H1 (cell line): Measurements from ENCODE around the gene IFT27. TPM values are rescaled to one million over a fixed set of nuclear protein-coding genes. Genes with fewer than 3 reads are reported as not detected.

ENCODE experiments used
- CTBP2 ChIP-seq: IDR thresholded peaks from 2 replicates; pipeline ENCODE4 v1.7.0; 2011; ENCODE audit warnings: borderline replicate concordance, mild to moderate bottlenecking, moderate library complexity, mixed read lengths, low read length; ENCODE audit not compliant: insufficient read depth, insufficient read length
- EZH2 ChIP-seq: fragments of 200-600 bp; sonication (generic); IDR thresholded peaks from 2 replicates; pipeline ENCODE4 v1.7.1; 2012; ENCODE audit warnings: low read depth, mild to moderate bottlenecking, moderate library complexity, low read length, inconsistent platforms; ENCODE audit not compliant: severe bottlenecking
- GABPA ChIP-seq: IDR thresholded peaks from 2 replicates; pipeline ENCODE4 v1.6.1; 2011; ENCODE audit warnings: mild to moderate bottlenecking, low read length, moderate library complexity, borderline replicate concordance; ENCODE audit not compliant: insufficient read depth
- POLR2A ChIP-seq, 2 experiments: IDR thresholded peaks; 1 replicate in 1 of 2; 2 replicates in 1 of 2; pipeline ENCODE4 v1.6.1; 2011; ENCODE audit warnings: low read depth in 2 of 2, low read length in 2 of 2, mild to moderate bottlenecking in 2 of 2; ENCODE audit errors: control extremely low read depth in 1 of 2
- POLR2AphosphoS5 ChIP-seq: IDR thresholded peaks from 2 replicates; pipeline ENCODE4 v1.6.1; 2011; ENCODE audit warnings: low read depth, low read length
- RAD21 ChIP-seq, 2 experiments: IDR thresholded peaks in 1 of 2; conservative IDR thresholded peaks in 1 of 2; 2 replicates each; pipeline ENCODE4 v1.6.1; 2011; ENCODE audit warnings: low read depth in 2 of 2, low read length in 2 of 2, improper control_type of control experiment in 1 of 2, inconsistent platforms in 1 of 2, mild to moderate bottlenecking in 1 of 2, moderate library complexity in 1 of 2
- SIX5 ChIP-seq: IDR thresholded peaks from 2 replicates; pipeline ENCODE4 v1.6.1; 2011; ENCODE audit warnings: mild to moderate bottlenecking, low read depth, low read length
- ZNF274 ChIP-seq: IDR thresholded peaks from 2 replicates; pipeline ENCODE4 v1.7.0; 2012; ENCODE audit warnings: low read length, borderline replicate concordance; ENCODE audit errors: extremely low read depth
- polyA plus RNA-seq, 7 experiments: library from polyadenylated mRNA; depleted of rRNA in 3 of 7; stranded (reverse) in 5 of 7; unstranded in 2 of 7; fragments of >200 nt in 5 of 7; fragments of 200-250 nt in 2 of 7; gene quantifications; 1 replicate in 5 of 7; 2 replicates in 1 of 7; 4 replicates in 1 of 7; pipeline versions ENCODE4 v1.2.1 to v1.2.3, GENCODE V29; 2011 to 2013; ENCODE audit warnings: missing spikeins in 2 of 7, mixed read lengths in 2 of 7
- total RNA-seq: library from RNA; stranded (reverse); fragmentation: NEBNext Ultra II Directional; extraction: Animal tissue kit (Norgen Biotek cat#: 25700); gene quantifications from 2 replicates; pipeline ENCODE4 v1.2.1, GENCODE V29; 2021
- TF ChIP-seq, protein P1 (sequence below): fragments of 300-600 bp; sonication (generic); IDR thresholded peaks from 2 replicates; pipeline ENCODE4 v1.7.1; 2012; ENCODE audit warnings: low read length, moderate library complexity, mild to moderate bottlenecking, inconsistent platforms; ENCODE audit not compliant: insufficient replicate concordance

IFT27 gene
- total and polyA plus RNA-seq, 2 of the 8 experiments (the other 6 are each of a cell fraction or from before 2014, with no cell fraction given) = 36.4 to 46.2 TPM

DNA sequence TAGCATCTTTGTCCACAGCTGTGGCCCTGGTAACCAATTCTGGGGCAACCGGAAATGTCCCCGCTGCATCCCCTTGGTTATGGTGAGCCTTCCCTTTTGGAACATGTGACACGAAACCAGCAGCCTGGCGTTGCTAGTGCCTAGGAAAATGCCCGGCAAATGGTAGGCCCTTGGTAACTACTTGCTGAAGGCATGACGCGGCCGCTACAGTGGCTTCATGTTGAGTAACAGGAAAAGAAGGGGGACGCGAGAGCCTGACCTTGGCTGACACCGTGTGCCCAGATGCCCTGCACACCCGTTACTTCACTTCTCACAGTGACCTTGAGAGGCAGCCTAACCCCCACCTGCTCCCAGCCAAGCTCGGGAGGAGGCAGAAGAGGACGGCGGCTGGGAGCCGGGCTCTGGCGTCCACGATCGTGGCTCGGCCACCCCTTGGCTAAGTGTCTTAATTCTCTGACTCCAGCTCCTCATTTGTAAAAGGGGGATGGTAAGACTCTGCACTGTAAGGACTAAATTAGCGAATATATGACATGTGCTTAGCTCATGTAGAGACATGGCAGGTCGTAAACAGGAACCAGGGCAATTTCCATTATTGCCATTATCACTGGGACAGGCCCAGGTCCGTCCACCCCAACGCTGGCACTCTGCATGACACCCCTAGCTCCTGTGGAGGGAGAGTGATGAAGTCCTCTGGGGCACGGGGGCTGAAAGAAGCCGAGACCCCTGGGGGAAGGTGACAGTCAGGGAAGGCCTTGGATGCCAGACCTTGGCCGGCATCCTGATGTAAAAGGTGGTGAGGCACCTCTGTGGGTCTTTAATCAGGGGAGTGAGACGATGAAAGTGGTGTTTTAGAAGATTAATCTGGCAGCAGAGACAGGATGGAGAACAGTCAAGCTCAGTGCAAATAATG is 18.9 kb downstream of the IFT27 start (continued):
- TF ChIP-seq, protein P1, sequence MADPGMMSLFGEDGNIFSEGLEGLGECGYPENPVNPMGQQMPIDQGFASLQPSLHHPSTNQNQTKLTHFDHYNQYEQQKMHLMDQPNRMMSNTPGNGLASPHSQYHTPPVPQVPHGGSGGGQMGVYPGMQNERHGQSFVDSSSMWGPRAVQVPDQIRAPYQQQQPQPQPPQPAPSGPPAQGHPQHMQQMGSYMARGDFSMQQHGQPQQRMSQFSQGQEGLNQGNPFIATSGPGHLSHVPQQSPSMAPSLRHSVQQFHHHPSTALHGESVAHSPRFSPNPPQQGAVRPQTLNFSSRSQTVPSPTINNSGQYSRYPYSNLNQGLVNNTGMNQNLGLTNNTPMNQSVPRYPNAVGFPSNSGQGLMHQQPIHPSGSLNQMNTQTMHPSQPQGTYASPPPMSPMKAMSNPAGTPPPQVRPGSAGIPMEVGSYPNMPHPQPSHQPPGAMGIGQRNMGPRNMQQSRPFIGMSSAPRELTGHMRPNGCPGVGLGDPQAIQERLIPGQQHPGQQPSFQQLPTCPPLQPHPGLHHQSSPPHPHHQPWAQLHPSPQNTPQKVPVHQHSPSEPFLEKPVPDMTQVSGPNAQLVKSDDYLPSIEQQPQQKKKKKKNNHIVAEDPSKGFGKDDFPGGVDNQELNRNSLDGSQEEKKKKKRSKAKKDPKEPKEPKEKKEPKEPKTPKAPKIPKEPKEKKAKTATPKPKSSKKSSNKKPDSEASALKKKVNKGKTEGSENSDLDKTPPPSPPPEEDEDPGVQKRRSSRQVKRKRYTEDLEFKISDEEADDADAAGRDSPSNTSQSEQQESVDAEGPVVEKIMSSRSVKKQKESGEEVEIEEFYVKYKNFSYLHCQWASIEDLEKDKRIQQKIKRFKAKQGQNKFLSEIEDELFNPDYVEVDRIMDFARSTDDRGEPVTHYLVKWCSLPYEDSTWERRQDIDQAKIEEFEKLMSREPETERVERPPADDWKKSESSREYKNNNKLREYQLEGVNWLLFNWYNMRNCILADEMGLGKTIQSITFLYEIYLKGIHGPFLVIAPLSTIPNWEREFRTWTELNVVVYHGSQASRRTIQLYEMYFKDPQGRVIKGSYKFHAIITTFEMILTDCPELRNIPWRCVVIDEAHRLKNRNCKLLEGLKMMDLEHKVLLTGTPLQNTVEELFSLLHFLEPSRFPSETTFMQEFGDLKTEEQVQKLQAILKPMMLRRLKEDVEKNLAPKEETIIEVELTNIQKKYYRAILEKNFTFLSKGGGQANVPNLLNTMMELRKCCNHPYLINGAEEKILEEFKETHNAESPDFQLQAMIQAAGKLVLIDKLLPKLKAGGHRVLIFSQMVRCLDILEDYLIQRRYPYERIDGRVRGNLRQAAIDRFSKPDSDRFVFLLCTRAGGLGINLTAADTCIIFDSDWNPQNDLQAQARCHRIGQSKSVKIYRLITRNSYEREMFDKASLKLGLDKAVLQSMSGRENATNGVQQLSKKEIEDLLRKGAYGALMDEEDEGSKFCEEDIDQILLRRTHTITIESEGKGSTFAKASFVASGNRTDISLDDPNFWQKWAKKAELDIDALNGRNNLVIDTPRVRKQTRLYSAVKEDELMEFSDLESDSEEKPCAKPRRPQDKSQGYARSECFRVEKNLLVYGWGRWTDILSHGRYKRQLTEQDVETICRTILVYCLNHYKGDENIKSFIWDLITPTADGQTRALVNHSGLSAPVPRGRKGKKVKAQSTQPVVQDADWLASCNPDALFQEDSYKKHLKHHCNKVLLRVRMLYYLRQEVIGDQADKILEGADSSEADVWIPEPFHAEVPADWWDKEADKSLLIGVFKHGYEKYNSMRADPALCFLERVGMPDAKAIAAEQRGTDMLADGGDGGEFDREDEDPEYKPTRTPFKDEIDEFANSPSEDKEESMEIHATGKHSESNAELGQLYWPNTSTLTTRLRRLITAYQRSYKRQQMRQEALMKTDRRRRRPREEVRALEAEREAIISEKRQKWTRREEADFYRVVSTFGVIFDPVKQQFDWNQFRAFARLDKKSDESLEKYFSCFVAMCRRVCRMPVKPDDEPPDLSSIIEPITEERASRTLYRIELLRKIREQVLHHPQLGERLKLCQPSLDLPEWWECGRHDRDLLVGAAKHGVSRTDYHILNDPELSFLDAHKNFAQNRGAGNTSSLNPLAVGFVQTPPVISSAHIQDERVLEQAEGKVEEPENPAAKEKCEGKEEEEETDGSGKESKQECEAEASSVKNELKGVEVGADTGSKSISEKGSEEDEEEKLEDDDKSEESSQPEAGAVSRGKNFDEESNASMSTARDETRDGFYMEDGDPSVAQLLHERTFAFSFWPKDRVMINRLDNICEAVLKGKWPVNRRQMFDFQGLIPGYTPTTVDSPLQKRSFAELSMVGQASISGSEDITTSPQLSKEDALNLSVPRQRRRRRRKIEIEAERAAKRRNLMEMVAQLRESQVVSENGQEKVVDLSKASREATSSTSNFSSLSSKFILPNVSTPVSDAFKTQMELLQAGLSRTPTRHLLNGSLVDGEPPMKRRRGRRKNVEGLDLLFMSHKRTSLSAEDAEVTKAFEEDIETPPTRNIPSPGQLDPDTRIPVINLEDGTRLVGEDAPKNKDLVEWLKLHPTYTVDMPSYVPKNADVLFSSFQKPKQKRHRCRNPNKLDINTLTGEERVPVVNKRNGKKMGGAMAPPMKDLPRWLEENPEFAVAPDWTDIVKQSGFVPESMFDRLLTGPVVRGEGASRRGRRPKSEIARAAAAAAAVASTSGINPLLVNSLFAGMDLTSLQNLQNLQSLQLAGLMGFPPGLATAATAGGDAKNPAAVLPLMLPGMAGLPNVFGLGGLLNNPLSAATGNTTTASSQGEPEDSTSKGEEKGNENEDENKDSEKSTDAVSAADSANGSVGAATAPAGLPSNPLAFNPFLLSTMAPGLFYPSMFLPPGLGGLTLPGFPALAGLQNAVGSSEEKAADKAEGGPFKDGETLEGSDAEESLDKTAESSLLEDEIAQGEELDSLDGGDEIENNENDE = no peak
- TF ChIP-seq ZNF274 = no peak
- TF ChIP-seq GABPA = no peak
- TF ChIP-seq SIX5 = no peak
- no peak for TF ChIP-seq POLR2AphosphoS5
- no peak for TF ChIP-seq EZH2
- no peak for TF ChIP-seq CTBP2
- no peak for TF ChIP-seq RAD21 (IDR thresholded peaks at IDR 0.05 in 1 of 2, conservative IDR thresholded peaks at IDR 0.05 in 1 of 2; ENCODE audit: low read depth in 2 of 2, low read length in 2 of 2)
- no peak for TF ChIP-seq POLR2A (IDR thresholded peaks at IDR 0.05; ENCODE audit: control extremely low read depth in 1 of 2, low read depth in 2 of 2, low read length in 2 of 2)
